Activated CD4-positive, alpha-beta T cell treated with anti-CD3 and anti-CD28 coated beads for 1 hour (primary cell): ENCODE measurements around the gene ATP6V0B.

ENCODE experiments used
- DNase-seq: peaks from one replicate; pipeline ENCODE4 v3.0.0-alpha.2; 2020

The ATP6V0B gene

DNA sequence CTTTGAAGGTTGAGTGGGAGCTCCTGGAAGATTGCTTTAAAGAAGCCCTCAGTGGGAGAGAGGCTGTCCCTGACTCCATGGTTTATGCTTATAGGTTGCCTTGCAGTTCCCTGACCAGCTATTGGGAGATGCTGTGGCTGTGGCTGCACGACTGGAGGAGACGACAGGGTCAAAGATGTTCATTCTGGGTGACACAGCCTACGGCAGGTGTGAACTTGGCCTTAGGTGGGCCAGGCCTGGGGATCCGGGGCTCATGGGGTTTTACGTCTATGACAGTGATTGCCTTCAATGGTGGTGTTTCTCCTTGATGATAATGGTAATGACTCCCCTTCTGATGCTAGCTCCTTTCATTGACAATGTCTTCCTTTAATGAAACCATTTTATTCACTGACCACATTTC is 4.3 kb upstream of the ATP6V0B start:
- no peak for DNase-seq

- DNase-seq = no peak
These were observed 3.8 kb upstream of the ATP6V0B start for GRCh38 chr1:43970911-43971310.

GRCh38 chr1:43971336-43971980 is 3.3 kb upstream of the ATP6V0B start:
- no peak for DNase-seq

- no peak for DNase-seq
These were observed 748 bp upstream of the ATP6V0B start for GRCh38 chr1:43973981-43974442.

DNA sequence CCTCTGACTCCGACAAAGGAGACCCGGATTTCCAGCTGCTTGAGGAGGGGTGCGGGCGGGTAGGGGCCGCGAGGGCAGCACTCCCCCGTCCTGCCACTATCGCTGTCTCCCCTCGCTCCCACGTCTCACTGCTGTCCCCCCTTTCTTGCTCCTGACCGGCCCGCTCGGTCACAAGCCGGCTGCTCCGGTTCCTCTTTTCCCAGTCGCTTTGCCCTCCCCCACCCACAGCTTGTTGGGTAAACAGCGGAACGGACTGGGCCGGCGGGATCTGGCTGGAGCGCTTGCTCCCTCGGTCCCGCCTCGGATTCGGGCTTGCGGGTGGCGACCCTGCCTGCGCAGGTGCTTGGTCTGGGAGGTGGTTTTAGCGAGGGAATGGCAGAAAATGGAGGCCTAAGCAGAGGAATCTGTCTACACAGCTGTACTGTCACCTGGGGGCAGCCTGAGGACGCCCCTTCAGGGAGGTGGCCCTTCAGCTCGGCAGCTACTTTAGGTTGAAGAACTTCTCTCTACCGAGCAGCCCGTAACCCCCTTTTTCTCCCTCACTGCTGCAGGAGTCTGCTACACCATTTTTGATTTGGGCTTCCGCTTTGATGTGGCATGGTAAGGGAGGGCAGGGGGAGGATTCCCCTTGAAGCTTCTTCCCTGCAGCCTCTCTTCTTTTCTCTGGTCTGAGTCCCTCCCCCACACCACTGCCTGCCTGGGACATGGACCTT is 645 bp downstream of the ATP6V0B start:
- DNase-seq = no peak

DNA sequence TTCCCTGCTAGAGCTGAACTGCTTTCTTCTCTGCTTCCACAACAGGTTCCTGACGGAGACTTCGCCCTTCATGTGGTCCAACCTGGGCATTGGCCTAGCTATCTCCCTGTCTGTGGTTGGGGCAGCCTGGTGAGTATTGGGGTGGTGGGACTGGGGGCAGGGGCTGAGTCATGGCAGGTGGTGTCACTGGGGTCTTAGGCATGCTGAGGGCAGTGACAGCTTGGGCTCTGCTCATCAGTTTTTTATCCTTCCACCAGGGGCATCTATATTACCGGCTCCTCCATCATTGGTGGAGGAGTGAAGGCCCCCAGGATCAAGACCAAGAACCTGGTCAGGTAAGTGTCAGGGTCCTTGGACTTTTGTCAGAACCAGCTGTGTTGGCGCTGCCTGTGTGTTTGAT is 1.3 kb downstream of the ATP6V0B start:
- no peak for DNase-seq

DNA sequence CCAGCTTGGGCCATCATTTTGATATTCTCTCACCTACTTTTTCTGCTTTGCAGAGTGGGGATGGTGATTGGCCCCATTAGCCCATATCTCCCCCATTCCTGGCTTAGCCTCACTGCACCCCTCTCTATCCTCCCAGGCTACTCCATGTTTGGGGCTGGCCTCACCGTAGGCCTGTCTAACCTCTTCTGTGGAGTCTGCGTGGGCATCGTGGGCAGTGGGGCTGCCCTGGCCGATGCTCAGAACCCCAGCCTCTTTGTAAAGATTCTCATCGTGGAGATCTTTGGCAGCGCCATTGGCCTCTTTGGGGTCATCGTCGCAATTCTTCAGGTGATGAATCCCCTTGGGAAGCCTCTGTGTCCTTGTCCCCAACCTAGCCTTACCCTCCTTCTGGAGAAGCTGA is 2.1 kb downstream of the ATP6V0B start:
- no peak for DNase-seq

DNA sequence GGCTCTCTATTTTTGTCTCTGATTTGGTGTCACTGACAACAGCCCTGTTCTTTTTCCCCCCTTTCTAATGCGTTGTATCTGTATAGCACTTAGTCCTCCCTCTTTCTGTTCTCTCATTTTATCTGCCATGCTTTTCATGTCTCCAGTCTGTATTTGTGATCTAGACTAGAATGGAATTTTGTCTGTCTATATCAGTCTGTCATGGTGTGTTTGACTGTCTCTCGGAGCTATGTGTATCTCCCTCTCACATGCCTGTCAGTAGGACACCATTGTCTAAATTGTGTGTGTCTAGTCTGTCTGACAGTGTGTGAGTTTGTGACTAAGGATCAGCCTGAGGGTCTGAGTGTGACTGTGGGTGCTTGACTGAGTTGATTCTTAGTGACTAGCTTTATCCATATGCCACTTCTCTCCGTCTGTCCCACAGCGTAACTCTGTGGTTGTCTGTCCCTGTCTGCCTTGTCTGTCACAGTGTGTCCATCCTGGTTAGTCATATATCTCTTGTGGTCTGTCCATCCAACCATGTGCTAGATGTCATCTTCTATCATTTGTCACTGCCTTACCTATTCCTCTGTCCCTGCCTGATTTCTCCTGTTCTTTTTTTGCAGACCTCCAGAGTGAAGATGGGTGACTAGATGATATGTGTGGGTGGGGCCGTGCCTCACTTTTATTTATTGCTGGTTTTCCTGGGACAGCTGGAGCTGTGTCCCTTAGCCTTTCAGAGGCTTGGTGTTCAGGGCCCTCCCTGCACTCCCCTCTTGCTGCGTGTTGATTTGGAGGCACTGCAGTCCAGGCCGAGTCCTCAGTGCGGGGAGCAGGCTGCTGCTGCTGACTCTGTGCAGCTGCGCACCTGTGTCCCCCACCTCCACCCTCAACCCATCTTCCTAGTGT is 2.9 kb downstream of the ATP6V0B start:
- no peak for DNase-seq

DNA sequence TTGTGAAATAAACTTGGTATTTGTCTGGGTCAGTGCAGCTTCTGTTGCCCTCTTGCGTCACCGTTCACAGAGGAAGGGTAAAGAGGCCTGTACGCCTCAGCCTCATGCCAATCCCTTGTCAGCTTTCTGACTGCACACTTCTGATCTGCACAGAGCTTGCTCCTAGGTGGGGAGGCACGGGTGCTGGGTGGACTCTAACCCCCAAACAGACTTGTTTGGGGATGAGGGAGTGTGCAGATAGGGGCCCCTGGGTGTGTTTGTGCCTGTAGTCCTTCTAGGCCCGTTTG is 3.4 kb downstream of the ATP6V0B start:
- no peak for DNase-seq

- DNase-seq = no peak
These were observed 3.9 kb downstream of the ATP6V0B start, which contains the start of gene B4GALT2 for GRCh38 chr1:43978551-43979260. TSS of gene B4GALT2 (plus strand) at chr1:43979210. CDS start at chr1:43981161, 1,951 bp downstream.

DNA sequence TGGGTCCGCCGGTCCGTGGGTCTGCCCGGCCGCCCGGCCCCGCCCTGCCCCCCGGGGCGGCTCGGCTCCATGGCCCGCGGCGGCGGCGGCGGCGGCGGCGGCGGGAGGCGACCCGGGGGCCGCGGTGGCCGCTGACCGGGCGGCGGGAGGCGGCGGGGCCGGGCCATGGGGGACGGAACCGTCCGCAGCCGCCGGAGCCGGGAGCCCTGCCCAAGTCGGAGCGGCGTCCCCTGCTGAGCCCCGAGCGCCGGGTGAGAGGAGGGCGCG is 4.4 kb downstream of the ATP6V0B start:
- no peak for DNase-seq

- DNase-seq = no peak
These were observed 4.9 kb downstream of the ATP6V0B start for GRCh38 chr1:43979528-43980254.

DNA sequence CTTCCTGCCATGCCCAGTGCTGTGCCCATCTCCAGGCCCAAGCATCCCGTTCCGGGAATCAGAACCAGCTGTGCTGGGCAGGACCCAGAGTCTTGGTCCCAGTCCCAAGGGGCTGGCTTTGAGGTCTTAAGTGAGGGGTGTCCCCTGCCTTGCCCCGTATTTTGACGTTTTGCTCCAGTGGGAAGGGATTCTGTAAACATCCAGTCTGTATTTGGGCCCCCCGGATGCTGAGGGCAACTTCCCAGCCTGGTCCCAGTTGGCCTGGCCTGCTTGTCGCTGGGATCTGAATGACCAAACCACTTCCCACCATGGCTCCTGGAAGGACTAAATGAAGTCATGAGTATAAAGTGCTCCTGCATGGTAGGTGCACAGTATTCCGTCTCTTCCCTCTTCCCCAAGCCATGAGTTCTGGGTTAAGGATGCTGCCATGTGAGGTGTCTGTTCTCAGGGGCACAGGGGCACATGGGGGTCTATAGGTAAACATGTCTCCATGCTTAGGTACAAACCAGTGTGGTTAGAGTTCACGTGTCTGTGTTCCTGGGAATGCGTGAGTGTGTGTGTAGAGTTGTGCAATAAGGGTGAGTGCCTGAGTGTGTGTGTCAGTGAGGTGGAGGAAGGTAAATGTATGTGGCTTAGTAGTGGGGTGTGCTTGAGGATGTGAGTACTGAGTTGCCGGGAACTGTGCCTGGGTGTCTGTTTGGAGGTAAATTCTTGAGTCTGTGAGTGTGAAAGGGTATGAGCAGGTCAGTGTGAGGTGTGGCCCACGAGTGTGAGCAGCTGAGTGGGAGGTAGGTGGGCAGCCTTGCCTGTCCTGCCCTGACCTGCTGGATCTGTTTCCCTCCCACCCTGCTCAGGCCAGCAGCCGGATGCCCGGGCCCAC is 5.7 kb downstream of the ATP6V0B start:
- no peak for DNase-seq

GRCh38 chr1:43981135-43981491 is 6.4 kb downstream of the ATP6V0B start:
- DNase-seq = no peak

DNA sequence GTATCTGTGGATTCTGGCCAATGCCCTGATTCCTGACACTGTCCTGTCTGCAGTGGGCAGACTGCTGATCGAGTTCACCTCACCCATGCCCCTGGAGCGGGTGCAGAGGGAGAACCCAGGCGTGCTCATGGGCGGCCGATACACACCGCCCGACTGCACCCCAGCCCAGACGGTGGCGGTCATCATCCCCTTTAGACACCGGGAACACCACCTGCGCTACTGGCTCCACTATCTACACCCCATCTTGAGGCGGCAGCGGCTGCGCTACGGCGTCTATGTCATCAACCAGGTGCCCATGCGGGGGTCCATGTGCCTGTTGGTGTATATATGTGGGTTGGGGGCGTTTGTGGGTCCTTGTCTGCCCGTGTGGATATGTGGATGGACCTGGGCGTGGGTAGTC is 6.9 kb downstream of the ATP6V0B start:
- no peak for DNase-seq

GRCh38 chr1:43982241-43982640 is 7.5 kb downstream of the ATP6V0B start:
- no peak for DNase-seq

- DNase-seq = no peak
These were observed 8.0 kb downstream of the ATP6V0B start for GRCh38 chr1:43982808-43983207.

GRCh38 chr1:43983253-43983899 is 8.6 kb downstream of the ATP6V0B start:
- no peak for DNase-seq

DNA sequence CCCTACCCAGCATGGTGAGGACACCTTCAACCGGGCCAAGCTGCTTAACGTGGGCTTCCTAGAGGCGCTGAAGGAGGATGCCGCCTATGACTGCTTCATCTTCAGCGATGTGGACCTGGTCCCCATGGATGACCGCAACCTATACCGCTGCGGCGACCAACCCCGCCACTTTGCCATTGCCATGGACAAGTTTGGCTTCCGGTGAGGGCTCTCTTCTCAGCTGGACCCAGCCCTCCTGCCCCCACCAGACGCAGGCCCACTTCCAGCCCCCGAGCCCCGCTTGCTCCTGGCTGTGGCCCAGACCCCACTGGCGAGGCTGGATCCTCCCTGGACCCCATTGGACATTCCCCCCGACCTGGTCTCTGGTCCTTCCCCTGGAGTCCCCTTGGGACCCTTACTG is 10.1 kb downstream of the ATP6V0B start:
- no peak for DNase-seq

DNA sequence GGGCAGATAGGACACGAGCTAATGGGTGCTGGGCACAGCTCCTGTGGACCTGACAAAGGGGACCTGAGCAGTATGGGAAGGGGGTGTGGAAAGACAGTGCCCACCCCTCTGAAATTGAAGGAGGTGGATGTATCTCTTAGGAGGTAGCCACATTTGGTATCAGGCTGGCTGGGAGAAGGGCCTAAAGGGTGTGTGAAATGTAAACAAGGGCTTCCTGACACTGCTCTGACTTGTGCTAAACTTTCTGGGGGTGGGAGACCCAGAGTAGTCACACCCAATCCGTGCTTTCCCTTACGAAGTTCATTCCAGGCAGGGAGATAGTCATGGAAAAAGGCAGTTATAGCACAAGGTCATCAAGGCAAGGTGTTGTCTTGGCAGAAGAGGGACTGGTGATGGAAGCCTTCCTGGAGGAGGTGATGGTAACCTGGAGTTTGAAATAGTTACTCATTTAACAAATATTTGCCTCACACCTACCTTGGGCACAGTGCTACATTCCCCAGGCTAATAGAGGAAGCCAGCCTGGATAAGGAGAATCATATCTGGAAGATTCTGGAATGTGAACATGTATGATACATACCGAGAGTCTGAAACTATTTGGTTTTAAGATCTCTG is 11.3 kb downstream of the ATP6V0B start:
- DNase-seq = no peak

GRCh38 chr1:43986712-43987111 is 12.0 kb downstream of the ATP6V0B start:
- DNase-seq = no peak
